Ureter (tissue), 1 donor: Measurements from ENCODE around the gene RAET1E. TPM values are rescaled to one million over a fixed set of nuclear protein-coding genes. Genes with fewer than 3 reads are reported as not detected.
A peak's percentile ranks its signal among the peaks of the same experiment; 100 is the strongest.
"Not testable (repeated sequence)": the region's sequence is repeated elsewhere in the genome, so short reads cannot be mapped to it uniquely, and the experiment has no call there.

Experiments used
- DNase-seq: peaks from one replicate; pipeline ENCODE4 v3.0.0-alpha.2; 2020; ENCODE audit warnings: low spot score
- total RNA-seq: library from RNA; stranded (reverse); gene quantifications from one replicate; pipeline ENCODE4 v1.2.4, GENCODE V29; 2023
- donor health status: DM: yes; HTN: yes; CAD: no.

Gene RAET1E, protein sequence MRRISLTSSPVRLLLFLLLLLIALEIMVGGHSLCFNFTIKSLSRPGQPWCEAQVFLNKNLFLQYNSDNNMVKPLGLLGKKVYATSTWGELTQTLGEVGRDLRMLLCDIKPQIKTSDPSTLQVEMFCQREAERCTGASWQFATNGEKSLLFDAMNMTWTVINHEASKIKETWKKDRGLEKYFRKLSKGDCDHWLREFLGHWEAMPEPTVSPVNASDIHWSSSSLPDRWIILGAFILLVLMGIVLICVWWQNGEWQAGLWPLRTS
- 5.5 TPM for total RNA-seq

DNA sequence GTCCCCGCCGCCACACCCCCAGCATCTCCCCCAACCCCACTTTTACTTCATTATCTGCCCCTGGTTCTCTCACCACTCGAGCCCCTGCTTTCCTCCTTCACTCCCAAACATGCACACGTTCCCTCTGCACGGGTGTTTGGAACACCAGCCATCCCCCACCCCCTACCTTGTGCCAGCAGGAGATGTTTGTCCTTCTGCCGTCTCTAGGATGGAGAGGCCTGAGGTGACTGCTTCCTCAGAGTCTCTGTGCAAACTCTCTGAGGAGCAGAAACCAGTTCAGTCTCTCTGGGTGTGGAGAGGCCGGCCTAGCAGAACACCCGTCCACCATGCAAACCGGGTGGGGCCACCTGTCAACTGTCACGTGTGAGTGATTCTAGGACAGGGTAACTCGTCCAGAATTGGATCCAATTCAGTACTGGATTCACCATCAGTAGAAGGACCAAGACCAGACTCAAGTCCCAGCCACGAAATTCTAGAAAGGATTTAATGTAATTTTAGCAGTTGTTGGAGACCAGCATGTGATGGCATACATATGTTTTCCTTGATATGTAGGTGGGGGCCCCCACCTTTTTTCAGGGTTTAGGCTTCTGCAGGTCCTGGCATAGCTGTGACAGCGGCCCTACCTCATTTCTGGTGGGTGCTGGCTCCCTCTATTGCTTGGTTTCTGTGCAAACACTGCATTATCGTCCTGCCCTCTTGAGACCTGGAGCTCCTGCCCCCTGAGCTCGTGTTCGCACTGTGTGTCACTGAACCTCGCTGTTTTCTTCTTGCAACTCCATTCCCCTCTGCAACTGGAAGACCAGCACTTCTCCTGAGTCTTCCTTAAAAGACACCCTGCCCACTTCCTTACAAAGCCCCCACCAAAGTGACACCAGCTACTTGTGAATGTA lies at the start of gene RAET1E:
Gene RAET1E (minus strand): TSS at position 259 of the 890 bp plus-strand sequence. CDS start 7,212 bp downstream, outside the sequence.
- no peak for DNase-seq

DNA sequence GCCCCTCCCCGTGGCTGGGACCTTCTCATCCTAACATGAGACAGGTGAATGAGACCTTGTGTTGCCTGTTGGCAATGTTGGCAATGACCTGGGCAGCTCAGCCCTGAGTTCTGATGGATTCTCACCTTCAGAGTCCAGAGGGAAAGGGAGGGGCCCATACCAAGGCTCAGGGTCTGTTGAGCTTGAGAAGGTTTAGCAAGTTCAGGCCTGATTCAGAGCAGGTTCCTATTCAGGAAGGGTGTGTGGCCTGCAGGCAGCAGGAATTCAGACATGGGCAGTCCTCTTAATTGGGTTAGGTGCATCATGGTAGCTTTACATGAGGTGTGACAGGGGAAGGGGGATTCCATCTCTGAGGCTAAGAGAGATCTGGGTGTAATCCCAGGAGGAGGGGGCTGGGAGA lies 49.6 kb upstream of the RAET1E start:
- DNase-seq = not testable (repeated sequence)

DNA sequence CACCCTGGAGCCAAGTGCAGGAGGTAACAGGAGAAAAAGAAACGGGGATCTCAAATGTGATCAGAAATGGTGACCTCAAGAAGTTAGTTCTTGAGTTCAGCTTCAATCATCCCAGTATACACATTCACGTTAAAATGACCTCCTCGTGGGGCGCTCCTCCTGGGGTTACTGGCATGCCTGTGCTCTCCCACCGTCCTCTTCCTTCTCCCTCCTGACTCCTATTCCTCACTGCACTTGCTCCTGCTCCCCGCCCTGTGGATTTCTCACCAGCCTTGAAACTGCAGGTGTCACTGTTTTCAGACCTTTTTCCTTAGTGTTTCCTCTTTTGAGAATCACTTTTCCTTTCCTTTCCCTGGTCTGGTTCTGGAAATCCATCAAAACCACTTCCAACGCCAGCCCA lies 48.7 kb upstream of the RAET1E start:
- DNase-seq = peak; percentile 7

DNA sequence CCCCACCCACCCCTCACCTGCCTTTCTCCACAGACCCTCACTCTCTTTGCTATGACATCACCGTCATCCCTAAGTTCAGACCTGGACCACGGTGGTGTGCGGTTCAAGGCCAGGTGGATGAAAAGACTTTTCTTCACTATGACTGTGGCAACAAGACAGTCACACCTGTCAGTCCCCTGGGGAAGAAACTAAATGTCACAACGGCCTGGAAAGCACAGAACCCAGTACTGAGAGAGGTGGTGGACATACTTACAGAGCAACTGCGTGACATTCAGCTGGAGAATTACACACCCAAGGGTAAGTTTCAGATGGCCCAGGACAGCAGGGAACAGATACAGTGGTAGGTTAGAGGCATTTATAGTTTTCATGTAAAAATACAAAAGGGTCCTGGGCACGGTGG lies 47.4 kb upstream of the RAET1E start:
- not testable (repeated sequence) for DNase-seq

DNA sequence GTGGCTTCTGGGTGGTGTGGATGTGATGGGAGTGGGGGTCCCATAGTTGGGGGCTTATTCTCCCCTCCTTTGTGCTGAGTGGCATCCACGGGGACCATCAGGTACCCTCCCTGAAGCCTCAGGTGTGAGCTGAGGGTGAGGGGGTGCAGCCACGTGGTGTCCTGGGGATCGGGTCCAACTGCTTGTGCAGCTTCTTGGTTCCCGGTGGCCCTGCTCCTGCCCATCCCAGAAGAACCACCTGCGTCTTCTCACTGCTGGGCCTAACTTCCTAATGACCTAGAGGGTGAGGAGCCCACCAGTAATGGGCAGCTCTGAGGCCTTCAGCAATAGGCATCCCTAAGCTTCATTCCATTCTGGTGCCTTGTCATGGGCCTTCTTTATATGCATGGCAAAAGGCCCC lies 45.4 kb upstream of the RAET1E start:
- not testable (repeated sequence) for DNase-seq

DNA sequence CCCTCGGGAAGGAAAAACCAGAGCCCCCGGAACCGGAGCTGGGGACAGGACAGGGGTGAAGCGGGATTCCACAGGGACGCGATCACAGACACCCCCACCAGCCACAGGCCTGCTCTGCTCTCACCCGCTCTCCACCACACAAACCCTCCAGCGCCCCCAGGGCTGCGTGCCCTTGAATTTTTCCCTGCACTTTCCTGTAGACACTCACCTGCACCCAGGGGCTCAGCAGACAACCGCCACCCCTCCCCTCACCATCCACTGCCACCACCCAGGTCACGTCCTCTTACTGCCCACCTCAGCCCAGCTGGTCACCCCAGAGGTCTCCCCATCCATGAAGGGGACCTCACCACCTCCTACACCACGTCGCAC lies 44.5 kb upstream of the RAET1E start:
- DNase-seq = peak; percentile 46

DNA sequence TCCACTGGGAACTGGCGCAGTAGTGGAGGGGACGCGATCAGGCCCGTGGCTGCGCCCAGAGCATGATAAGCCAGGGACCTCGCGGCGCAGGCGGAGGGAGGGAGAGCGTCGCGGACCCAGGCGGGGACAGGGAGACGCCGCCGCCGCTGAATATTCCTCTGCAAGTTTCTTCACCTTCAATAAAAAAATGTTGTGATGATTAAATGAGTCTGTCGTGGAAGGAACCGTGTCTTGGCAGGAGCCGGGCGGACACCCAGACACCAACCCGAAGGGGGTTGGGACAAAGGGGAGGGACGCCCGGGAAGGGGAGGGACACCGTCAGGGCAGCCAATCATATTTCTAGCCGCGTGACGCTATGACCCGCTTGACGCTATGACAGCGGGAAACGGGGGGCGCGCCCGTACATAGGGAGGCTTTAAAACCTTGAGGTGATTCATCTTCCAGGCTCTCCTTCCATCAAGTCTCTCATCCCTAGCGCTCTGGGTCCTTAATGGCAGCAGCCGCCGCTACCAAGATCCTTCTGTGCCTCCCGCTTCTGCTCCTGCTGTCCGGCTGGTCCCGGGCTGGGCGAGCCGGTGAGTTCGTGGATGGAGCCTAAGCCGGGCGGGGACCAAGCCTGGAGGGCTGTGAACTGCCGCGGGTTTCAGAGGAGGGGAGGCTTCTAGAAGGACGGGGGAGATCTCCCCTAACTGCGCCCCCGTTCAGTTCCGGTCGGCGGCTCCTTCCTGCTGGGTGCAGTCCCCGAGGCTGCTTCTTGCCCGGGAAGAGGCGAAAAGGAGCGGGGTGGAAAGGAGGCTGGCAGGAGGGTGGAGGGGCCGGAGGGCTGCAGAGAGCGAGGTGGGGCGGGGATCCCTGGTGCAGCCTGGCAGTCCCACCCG lies 43.9 kb upstream of the RAET1E start, which contains the start of gene ULBP2:
Gene ULBP2 (plus strand): TSS at position 432 of the 878 bp plus-strand sequence. CDS start 59 bp downstream, at position 491.
- DNase-seq = peak; percentile 90

DNA sequence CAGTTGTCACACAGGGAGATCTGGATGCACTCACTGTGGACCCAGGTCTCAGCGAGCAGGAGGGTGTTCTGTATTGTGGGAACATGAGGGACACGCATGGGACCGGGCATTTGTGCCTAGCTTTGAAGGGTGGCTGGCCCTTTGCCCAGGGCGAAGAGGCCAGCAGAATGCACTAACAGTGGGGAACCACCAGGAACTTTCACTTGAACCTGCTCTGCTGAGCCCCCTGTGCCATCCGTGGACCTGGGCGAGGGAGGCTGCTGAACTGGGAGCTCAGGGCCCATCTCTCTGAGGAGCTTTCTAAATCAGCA lies 42.7 kb upstream of the RAET1E start:
- DNase-seq = peak; percentile 30

DNA sequence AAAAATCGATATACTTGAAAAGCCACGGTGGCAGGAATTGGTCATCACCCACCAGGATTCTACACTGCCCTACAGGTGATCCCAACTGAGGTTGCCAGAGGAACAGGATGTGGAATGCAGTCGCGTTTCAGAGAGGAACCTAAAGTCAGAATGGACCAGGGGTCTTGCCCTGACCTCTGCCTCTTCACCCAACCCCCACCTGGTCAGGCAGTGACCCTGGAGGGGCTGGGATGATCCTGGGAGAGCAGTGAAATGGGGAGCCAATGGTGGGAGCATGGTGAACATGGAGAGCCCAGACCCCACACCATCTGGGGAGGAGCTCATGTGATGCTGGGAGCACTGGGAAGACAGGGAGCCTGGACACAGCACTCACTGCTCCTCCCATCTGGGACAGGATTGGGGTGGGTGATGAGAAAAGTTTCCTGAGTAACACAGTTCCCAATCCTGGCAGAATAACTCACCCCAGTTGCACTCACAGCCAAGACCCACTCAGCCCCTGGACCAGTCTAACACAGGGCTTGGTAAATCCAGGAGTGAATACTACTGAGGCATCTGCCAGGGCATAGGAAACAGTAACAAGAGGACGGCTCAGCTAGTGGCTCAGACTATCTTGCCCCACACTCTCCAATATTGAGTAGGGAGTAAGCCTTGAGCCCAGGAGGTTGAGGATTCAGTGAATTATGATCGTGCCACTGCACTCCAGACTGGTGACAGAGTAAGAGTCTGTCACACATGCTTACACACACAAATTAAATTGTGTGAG lies 42.2 kb upstream of the RAET1E start:
- DNase-seq = peak; percentile 29

DNA sequence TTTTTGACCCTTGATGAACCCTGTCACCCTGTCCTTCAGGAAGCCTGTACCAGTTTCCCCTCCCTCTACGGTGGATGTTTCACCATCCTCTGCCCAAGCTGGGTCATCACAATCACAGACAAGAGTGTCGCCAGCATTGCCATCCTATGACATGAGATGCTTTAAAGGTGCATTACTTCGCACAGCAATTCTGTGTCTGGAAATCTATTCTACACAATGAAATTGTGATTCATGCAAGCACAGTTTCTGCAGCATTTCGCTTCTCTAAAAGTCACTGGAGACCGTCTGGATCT lies 41.4 kb upstream of the RAET1E start:
- DNase-seq = no peak

DNA sequence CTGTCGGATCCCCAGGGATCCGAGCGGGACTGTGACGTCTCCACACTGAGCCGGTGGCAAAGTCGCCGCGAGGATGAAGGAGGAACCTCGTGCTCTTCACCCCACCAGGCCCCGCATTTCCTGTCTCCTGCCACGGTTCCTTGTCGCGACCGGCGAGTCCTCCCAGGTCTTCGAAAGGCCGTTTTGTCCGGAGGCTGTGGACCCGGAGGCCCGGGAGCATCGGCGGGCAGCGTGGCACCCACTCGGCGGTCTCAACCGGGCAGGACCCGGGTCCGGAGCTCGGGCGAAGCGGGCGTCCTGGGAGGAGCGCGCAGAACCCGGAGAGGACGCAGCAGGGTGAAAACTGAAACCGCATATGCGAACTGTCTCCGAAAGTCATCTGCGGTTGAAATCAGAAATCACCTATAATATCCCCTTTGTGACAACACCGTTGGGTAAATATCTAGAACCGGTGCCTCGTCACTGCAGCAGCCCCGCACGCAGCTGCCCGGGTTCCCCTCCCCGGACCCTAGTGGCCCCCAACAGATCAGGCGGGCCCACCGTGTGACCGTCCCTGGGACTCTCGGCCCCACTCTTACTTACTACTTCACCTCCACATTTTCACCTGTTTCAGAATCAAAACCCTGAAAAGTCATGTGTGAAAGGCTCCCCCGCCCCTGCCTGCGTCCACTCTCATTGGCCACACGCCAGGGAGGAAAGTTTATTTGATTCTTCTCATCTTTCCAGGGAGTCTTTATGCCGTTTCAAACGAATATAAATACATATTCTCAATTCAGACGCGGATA lies 40.9 kb upstream of the RAET1E start:
- peak; percentile 45 for DNase-seq

DNA sequence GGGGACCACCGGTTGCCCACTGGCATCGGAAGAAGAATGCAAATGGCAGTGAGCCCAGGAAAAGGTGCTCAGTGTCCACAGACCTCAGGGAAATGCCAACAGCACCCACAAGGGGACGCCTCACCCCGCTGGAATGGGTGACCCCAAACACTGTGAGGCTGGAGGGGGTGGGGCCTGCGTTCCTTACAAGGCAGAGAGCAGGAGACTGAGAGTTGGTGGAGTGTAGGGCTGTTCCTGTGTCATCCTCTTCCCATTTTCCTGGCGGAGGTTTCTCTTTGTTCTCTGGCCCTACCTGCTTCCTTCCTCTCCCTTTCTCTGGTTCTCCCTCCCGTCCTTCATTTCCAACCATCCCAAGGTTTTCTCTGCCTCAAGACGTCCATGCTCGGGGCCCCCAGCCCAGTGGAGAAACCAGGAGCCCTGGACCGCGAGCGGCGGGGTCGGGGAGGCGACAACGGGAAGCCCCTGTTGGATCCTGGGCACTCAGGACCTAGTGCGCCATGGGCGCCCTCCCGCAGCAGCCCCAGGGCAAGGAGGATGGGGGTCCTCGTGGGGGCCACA lies 40.2 kb upstream of the RAET1E start:
- DNase-seq = peak; percentile 26

DNA sequence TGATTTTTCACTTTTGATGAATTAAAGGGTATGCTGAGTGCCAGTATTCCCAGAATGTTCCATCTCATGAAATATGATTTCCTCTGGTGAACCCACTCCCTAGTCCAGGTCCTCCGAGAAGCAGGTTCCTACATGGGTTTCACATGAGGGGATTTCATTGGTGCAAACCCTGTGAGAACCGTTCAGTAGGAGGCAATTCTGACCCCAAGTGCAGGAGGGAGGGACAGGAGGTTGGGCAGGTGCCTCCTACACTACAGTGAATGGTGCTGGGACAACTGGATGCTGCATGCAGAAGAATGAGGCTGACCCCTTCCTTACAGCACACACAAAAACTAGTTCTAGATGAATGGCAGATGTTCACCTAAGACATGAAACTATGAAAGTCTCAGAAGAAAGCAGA lies 38.8 kb upstream of the RAET1E start:
- no peak for DNase-seq

DNA sequence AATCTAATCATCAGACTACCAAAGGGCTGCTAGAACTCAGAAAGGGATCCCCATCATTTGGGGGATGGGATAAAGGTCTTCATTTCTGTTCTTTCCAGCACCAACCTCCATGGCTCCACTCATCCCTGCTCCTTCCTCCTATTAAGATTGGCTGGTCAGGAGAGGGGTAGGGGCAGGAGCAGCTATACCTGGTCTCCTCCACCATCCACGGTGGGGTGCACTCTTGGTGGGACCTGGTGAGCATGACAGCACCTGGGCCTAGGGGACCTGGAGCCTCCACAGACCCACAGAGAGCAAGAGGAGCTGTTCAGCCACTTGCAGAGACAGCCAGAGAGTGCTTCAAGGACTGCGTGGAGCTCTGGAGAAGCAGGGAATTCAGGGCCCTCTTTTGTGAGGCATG lies 37.8 kb upstream of the RAET1E start:
- peak; percentile 29 for DNase-seq

DNA sequence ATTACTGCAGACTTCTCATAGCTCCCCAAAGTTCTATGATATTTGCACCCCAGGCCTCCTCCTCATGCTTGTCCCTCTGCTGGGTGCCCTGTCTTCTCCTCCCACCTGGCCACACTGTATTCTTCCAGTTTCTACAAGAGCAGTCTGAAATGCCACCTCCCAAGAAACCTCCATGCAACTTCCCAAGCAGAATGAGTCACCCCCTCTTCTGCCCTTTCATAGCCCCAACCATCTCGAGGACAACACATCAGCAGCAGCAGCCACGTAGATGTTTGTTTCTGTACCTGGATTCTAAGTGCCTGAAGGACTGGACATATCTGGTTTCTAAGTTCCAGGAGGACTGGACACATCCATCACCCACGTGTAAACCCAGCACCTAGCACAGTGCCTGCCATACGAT lies 37.3 kb upstream of the RAET1E start:
- peak; percentile 23 for DNase-seq

DNA sequence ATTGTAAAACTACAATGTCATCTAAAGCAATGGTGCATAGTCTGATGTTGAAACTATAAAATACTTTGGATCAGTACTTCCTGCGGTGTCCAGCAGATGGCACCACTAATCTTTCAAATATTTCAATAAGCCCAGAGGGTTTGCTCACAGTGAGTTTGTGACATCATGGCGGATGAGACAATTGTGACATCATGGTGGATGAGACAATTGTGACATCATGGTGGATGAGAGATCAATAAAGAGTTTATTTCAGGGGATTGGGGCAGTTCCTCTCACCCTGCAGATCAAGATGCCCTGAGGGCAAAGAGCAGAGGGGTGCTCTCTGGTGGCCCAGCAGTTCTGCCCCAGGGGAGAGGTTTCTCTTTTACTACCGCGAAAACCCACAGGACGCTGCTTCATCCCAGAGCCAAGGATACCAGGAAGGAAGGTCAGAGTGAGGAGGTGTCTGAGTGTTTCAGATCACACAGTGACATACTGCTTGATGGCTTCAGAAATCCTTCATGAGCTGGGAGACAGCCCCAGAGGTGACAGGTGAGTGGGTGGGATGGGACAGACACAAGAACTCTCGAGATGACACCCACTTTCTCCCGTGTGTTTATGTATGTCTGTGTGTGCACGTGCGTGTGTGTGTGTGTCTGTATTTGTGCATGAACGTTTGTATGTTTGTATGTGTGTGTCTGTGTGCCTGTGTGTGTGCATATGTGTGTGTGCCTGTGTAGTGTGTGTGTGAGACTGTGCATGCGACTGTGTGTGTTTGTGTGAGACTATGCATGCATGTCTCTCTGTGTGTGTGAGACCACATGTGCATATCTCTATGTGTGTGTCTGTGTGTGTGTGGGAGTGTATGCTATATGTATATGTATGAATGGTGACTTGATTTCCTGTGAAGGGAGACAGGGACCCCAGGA lies 36.6 kb upstream of the RAET1E start:
- DNase-seq = peak; percentile 72

DNA sequence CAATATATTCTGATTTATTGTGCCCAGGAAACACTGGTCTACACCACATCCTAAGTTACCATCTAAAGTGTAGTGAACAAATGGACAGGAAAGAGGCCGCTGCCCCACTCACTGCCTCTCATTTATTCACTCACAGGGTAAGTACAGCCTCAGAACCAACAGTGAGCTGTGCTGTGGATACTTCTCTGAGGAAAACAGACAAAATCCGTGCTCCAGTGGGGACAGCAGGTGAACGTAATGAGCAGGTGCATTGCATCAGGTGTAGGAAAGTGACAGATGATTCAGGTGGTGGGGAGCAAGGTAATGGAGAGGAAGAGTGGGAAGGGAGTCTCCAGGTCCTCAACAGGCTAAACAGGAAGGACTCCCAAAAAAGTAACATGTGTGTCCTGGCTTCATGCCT lies 35.5 kb upstream of the RAET1E start:
- peak; percentile 29 for DNase-seq

DNA sequence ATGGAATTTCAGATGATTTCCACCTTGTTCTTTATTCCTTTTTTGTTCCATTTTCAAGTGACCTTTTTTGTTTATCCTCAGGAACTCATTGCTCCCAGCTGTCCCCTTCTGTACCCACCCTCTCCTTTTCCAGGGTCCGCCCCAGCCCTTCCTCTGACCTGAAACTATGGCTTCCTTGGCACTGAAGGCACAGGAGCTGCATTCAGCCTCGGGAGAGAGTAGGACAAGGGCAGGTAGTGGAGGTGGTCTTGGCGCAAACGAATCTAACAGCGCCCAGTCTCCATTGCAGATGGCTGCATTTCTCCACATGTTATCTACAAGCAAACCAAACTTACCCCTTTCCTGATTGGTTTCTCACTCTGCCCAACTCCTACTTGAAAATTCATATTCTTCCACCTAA lies 35.1 kb upstream of the RAET1E start:
- peak; percentile 25 for DNase-seq

DNA sequence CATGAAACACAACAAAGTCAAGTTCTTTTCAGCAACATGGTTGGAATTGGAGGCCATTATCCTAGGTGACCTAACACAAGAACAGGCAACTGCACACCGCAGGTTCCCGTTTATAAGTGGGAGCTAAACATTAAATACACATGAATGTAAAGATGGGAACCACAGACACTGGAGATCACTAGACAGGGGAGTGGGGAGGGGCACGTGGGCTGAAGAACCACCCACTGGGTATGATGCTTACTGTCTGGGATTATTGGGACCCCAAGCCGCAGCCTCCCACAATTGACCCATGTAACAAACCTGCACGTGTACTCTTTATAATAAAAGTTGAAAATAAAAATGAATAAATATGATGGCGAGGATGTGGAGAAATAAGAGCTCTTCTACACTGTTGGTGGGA lies 33.6 kb upstream of the RAET1E start:
- peak; percentile 31 for DNase-seq
